HG02678 (cell line): ENCODE measurements around the gene FXYD6.

Source experiments
- ATAC-seq: cut with Tn5 transposase; IDR thresholded peaks from one replicate; pipeline ENCODE4 v1.9.1; 2021; ENCODE audit warnings: mild to moderate bottlenecking, moderate library complexity; ENCODE audit not compliant: unreplicated experiment

FXYD6 gene

GRCh38 chr11:117832511-117832910 is 43.9 kb downstream of the FXYD6 start:
- no peak for ATAC-seq

- ATAC-seq = no peak
Observed at GRCh38 chr11:117831661-117832415, 44.6 kb downstream of the FXYD6 start.

GRCh38 chr11:117830674-117831351 is 45.6 kb downstream of the FXYD6 start:
- ATAC-seq = no peak

GRCh38 chr11:117830072-117830471 is 46.4 kb downstream of the FXYD6 start:
- ATAC-seq = no peak

- no peak for ATAC-seq
Observed at GRCh38 chr11:117829369-117829725, 47.1 kb downstream of the FXYD6 start.

GRCh38 chr11:117828611-117829368 is 47.7 kb downstream of the FXYD6 start:
- ATAC-seq = peak; percentile 51

GRCh38 chr11:117827521-117828511 is 48.6 kb downstream of the FXYD6 start:
- ATAC-seq = no peak

- no peak for ATAC-seq
Observed at GRCh38 chr11:117826832-117827231, 49.6 kb downstream of the FXYD6 start.

- no peak for ATAC-seq
Observed at GRCh38 chr11:117826190-117826570, 50.3 kb downstream of the FXYD6 start.

- no peak for ATAC-seq
Observed at GRCh38 chr11:117825538-117826189, 50.8 kb downstream of the FXYD6 start.

GRCh38 chr11:117824571-117825537 is 51.6 kb downstream of the FXYD6 start, which contains the start of gene FXYD2:
Gene FXYD2 (minus strand): TSS chr11:117824744. CDS start chr11:117824678, 66 bp downstream.
- no peak for ATAC-seq

- ATAC-seq = no peak
Observed at GRCh38 chr11:117823946-117824420, 52.5 kb downstream of the FXYD6 start.

- no peak for ATAC-seq
Observed at GRCh38 chr11:117823294-117823945, 53.0 kb downstream of the FXYD6 start.

- ATAC-seq = no peak
Observed at GRCh38 chr11:117822074-117823033, 54.1 kb downstream of the FXYD6 start.

GRCh38 chr11:117821431-117821830 is 55.0 kb downstream of the FXYD6 start:
- ATAC-seq = no peak

GRCh38 chr11:117820516-117820915 is 55.9 kb downstream of the FXYD6 start:
- ATAC-seq = no peak

- no peak for ATAC-seq
Observed at GRCh38 chr11:117820071-117820470, 56.4 kb downstream of the FXYD6 start.
